Activated naive CD8-positive, alpha-beta T cell treated with anti-CD3 and anti-CD28 coated beads for 36 hours (primary cell): ENCODE results near the gene IKBIP. TPM values are rescaled to one million over a fixed set of nuclear protein-coding genes. Genes with fewer than 3 reads are reported as not detected.
A peak's percentile ranks its signal among the peaks of the same experiment; 100 is the strongest.
"Not testable (repeated sequence)": the region's sequence is repeated elsewhere in the genome, so short reads cannot be mapped to it uniquely, and the experiment has no call there.

Experiments used
- DNase-seq: peaks from one replicate; pipeline ENCODE4 v3.0.0; 2021
- H3K27ac Mint-ChIP-seq: one replicate; pipeline ENCODE4 v1.8.0; 2022; ENCODE audit warnings: mild to moderate bottlenecking, moderate library complexity, mixed read lengths
- H3K27me3 Mint-ChIP-seq: one replicate; pipeline ENCODE4 v1.8.0; 2022; ENCODE audit warnings: mild to moderate bottlenecking, mixed read lengths
- H3K36me3 Mint-ChIP-seq: one replicate; pipeline ENCODE4 v1.8.0; 2021; ENCODE audit warnings: mild to moderate bottlenecking, mixed read lengths
- H3K4me1 Mint-ChIP-seq: one replicate; pipeline ENCODE4 v1.8.0; 2021; ENCODE audit warnings: mixed read lengths
- H3K4me3 Mint-ChIP-seq: one replicate; pipeline ENCODE4 v1.8.0; 2022; ENCODE audit warnings: mild to moderate bottlenecking, moderate library complexity, mixed read lengths
- H3K9me3 Mint-ChIP-seq: one replicate; pipeline ENCODE4 v1.8.0; 2022; ENCODE audit warnings: mixed read lengths
- total RNA-seq, 2 experiments: library from RNA; stranded (reverse); gene quantifications; one replicate each; pipeline ENCODE4 v1.2.3, GENCODE V29; 2021

IKBIP gene
- total RNA-seq, 2 experiments from 2014 or later, result 25.8 to 26.8 TPM

DNA sequence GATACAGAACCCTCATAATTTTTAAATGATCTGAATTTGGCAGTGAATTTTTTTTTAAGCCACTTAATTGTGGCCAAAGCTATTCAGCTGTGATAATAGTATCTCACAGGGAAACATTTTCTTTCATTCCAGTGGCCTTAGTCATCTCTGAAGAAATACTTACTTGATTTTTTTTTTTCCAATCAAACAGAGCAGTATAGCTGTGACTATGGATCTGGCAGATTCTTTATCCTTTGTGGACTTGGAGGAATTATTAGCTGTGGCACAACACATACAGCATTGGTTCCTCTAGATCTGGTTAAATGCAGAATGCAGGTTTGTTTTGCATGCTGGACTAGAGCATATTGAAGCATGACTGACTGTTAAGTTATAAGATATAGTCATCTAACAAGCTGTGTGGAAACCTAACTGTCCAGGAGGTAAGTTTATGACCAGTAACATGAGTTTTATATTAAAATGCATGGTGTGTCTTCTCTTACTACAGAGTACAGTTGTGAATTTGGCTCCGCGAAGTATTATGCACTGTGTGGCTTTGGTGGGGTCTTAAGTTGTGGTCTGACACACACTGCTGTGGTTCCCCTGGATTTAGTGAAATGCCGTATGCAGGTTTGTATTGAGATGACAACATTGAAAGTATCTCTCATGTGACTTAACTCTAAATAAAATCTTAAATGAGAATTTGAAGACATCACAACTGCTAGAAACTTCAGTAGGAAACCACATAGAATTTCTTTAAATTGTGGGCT is 49.2 kb downstream of the IKBIP start:
- Mint-ChIP-seq H3K9me3 (no peaks in the 10 kb centered on the region), H3K4me3 (peak overlapping the region; percentile 98), H3K27ac (peak overlapping the region; percentile 97), H3K4me1 (peaks cover 23% of the 10 kb centered on the region), H3K36me3 (peaks cover 52% of the 10 kb centered on the region), H3K27me3 (no peaks in the 10 kb centered on the region)
- DNase-seq, result peak; percentile 29

DNA sequence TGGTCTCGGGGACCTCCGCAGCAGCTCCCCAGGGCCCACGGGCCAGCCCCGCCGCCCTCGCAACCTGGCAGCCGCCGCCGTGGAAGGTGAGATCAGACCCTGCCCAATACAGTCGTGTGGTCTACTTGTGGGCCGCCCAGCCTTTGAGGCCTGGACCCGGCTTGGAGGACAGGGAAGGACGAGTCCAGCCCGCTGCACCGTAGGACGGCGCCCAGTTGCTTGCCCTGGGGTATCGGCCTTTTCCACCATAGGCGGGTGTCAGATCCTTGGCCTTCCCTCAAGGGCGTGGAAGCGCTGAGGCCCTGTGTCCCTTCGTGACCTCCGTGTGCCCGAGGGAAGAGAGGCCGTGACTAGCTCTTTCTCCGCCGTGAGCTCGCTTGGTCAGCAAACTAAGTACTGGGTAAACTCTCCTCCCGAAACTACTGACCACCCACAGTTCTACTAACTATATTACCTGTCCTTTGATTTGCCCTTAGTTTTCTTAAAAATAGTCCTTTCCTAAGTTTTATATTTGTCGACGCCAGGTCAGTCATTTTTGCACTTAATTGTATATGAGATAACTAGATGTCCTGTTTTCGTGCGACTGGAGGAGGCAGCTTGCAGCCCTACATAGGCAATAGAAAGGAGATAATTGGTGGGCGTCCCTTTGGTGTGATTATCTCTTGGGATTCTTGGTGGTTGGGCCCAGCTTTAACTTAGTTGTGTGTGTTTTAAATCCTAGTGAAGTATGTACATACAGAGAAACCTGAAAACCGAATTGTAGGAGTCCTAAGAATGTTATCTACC is 50.3 kb downstream of the IKBIP start:
- Mint-ChIP-seq H3K9me3 (no peaks in the 10 kb centered on the region), H3K4me1 (peaks cover 23% of the 10 kb centered on the region), H3K27me3 (no peaks in the 10 kb centered on the region), H3K27ac (peak overlapping the region; percentile 97), H3K36me3 (peaks cover 45% of the 10 kb centered on the region), H3K4me3 (peak overlapping the region; percentile 98)
- peak; percentile 24 for DNase-seq

- Mint-ChIP-seq H3K36me3 (peaks cover 40% of the 10 kb centered on the region), H3K9me3 (no peaks in the 10 kb centered on the region), H3K27me3 (no peaks in the 10 kb centered on the region), H3K4me1 (peaks cover 23% of the 10 kb centered on the region), H3K27ac (peak within 1 kb of the TSS; percentile 97), H3K4me3 (peak within 1 kb of the TSS; percentile 98)
- DNase-seq, result peak; percentile 92
Observed at GRCh38 chr12:98593351-98594049, 51.1 kb downstream of the IKBIP start, which contains the start of gene SLC25A3. SLC25A3 (plus strand) TSS chr12:98593686; CDS start chr12:98593979, 293 bp downstream.

- peaks cover 36% of the 10 kb centered on the region for H3K36me3 Mint-ChIP-seq
- no peak for DNase-seq
- H3K4me1 Mint-ChIP-seq, result peaks cover 20% of the 10 kb centered on the region
- H3K27ac Mint-ChIP-seq, result peak overlapping the region; percentile 97
- H3K9me3 Mint-ChIP-seq, result no peaks in the 10 kb centered on the region
- H3K27me3 Mint-ChIP-seq, result no peaks in the 10 kb centered on the region
- H3K4me3 Mint-ChIP-seq, result peak overlapping the region; percentile 98
Observed at GRCh38 chr12:98592825-98593322, 51.7 kb downstream of the IKBIP start.

- H3K27me3 Mint-ChIP-seq, result no peaks in the 10 kb centered on the region
- DNase-seq, result no peak
- no peak overlapping the region for H3K4me3 Mint-ChIP-seq
- H3K27ac Mint-ChIP-seq, result no peak overlapping the region
- H3K9me3 Mint-ChIP-seq, result no peaks in the 10 kb centered on the region
- H3K36me3 Mint-ChIP-seq, result peaks cover 24% of the 10 kb centered on the region
- H3K4me1 Mint-ChIP-seq, result peaks cover 10% of the 10 kb centered on the region
Observed at GRCh38 chr12:98591209-98591608, 53.4 kb downstream of the IKBIP start.

DNA sequence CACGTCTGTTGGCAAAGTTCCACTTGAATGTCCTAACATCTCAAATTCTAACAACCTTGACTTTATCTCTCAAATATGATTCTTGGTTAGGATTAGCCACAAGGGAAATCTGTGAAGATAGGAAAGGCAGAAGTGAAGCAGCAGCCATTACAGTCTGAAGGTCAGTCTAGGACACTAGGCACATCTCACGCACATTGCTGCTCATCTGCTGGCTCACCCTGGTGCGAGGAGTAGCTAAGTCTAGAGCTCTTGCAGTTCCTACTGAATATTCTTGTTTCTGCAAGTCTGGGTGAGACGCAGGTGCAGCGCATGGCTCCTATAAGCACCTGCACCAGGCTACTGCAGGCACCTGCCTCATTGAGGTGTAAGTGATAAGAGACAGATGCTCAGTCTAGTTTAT is 57.5 kb downstream of the IKBIP start:
- no peaks in the 10 kb centered on the region for H3K9me3 Mint-ChIP-seq
- no peak for DNase-seq
- no peaks in the 10 kb centered on the region for H3K27me3 Mint-ChIP-seq
- no peak overlapping the region for H3K4me3 Mint-ChIP-seq
- no peak overlapping the region for H3K27ac Mint-ChIP-seq
- no peaks in the 10 kb centered on the region for H3K4me1 Mint-ChIP-seq
- no peaks in the 10 kb centered on the region for H3K36me3 Mint-ChIP-seq

GRCh38 chr12:98582093-98582492 is 62.5 kb downstream of the IKBIP start:
- no peaks in the 10 kb centered on the region for H3K9me3 Mint-ChIP-seq
- no peak overlapping the region for H3K4me3 Mint-ChIP-seq
- H3K27me3 Mint-ChIP-seq, result no peaks in the 10 kb centered on the region
- no peaks in the 10 kb centered on the region for H3K4me1 Mint-ChIP-seq
- no peaks in the 10 kb centered on the region for H3K36me3 Mint-ChIP-seq
- DNase-seq, result no peak
- H3K27ac Mint-ChIP-seq, result no peak overlapping the region

DNA sequence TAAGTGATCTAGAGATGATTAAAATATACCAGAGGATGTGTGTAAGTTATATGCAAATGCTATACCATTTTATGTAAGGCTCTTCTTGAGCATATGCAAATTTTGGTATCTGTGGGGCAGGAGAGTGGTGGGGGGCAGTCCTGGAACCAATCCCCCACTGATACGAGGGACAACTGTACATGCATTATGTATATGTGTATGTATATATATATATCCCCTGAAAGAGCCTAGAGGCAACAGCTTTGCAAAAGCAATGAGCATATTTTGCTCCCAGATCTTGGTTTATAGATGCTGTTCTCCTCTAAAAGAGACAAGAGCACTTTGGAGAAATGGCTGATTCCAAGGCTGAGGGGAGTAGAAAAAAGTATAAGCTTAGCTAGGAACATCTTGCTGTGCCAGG is 63.5 kb downstream of the IKBIP start:
- no peaks in the 10 kb centered on the region for H3K4me1 Mint-ChIP-seq
- no peak for DNase-seq
- H3K36me3 Mint-ChIP-seq, result no peaks in the 10 kb centered on the region
- H3K27me3 Mint-ChIP-seq, result no peaks in the 10 kb centered on the region
- H3K9me3 Mint-ChIP-seq, result no peaks in the 10 kb centered on the region
- H3K4me3 Mint-ChIP-seq, result no peak overlapping the region
- no peak overlapping the region for H3K27ac Mint-ChIP-seq

GRCh38 chr12:98580695-98581094 is 63.9 kb downstream of the IKBIP start:
- Mint-ChIP-seq H3K4me3 (no peak overlapping the region), H3K27ac (no peak overlapping the region), H3K4me1 (no peaks in the 10 kb centered on the region), H3K27me3 (no peaks in the 10 kb centered on the region), H3K9me3 (no peaks in the 10 kb centered on the region), H3K36me3 (no peaks in the 10 kb centered on the region)
- no peak for DNase-seq

GRCh38 chr12:98579835-98580234 is 64.8 kb downstream of the IKBIP start:
- no peak overlapping the region for H3K4me3 Mint-ChIP-seq
- H3K27ac Mint-ChIP-seq, result no peak overlapping the region
- no peaks in the 10 kb centered on the region for H3K27me3 Mint-ChIP-seq
- DNase-seq, result no peak
- H3K36me3 Mint-ChIP-seq, result no peaks in the 10 kb centered on the region
- no peaks in the 10 kb centered on the region for H3K9me3 Mint-ChIP-seq
- no peaks in the 10 kb centered on the region for H3K4me1 Mint-ChIP-seq

DNA sequence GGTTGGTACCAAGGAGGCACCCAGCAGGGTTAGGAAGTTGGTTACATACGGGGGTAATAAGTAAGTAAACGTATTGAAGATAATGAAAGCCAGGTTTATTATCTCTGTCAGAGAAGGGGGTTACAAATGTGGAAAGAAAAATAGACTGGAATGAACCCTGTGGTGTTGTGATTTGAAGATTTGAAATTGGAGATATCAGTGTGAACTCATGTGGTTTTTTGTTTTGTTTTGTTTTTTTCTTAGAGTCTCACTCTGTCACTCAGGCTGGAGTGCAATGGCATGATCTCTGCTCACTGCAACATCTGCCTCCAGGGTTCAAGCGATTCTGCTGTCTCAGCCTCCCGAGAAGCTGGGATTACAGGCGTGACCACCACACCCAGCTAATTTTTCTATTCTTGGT is 65.2 kb downstream of the IKBIP start:
- no peaks in the 10 kb centered on the region for H3K36me3 Mint-ChIP-seq
- no peak overlapping the region for H3K4me3 Mint-ChIP-seq
- H3K4me1 Mint-ChIP-seq, result no peaks in the 10 kb centered on the region
- no peaks in the 10 kb centered on the region for H3K27me3 Mint-ChIP-seq
- no peak overlapping the region for H3K27ac Mint-ChIP-seq
- H3K9me3 Mint-ChIP-seq, result no peaks in the 10 kb centered on the region
- DNase-seq, result no peak

GRCh38 chr12:98578821-98579220 is 65.8 kb downstream of the IKBIP start:
- Mint-ChIP-seq H3K9me3 (no peaks in the 10 kb centered on the region), H3K36me3 (no peaks in the 10 kb centered on the region), H3K4me1 (no peaks in the 10 kb centered on the region), H3K27ac (no peak overlapping the region), H3K4me3 (no peak overlapping the region), H3K27me3 (no peaks in the 10 kb centered on the region)
- DNase-seq, result no peak

GRCh38 chr12:98578392-98578791 is 66.2 kb downstream of the IKBIP start:
- Mint-ChIP-seq H3K36me3 (no peaks in the 10 kb centered on the region), H3K27ac (no peak overlapping the region), H3K4me3 (no peak overlapping the region), H3K9me3 (no peaks in the 10 kb centered on the region), H3K27me3 (no peaks in the 10 kb centered on the region), H3K4me1 (no peaks in the 10 kb centered on the region)
- DNase-seq, result no peak

GRCh38 chr12:98576795-98577194 is 67.8 kb downstream of the IKBIP start:
- not testable (repeated sequence) for H3K4me3 Mint-ChIP-seq, H3K9me3 Mint-ChIP-seq, H3K36me3 Mint-ChIP-seq, H3K4me1 Mint-ChIP-seq, H3K27me3 Mint-ChIP-seq, H3K27ac Mint-ChIP-seq, DNase-seq

DNA sequence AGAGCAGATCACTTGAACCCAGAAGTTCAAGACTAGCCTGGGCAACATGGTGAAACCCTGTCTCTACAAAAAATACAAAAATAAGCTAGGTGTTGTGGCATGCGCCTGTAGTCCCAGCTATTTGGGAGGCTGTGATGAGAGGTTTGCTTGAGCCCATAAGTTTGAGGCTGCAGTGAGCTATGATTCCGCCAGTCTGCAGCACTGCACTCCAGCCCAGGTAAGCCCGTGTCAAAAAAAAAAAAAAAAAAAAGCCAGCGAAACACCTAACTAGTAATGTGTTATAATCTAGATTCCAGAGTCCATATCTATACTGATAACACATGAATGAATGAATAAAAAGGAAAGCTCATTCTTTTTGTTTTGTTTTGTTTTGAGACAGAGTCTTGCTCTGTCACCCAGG is 69.6 kb downstream of the IKBIP start:
- no peak overlapping the region for H3K27ac Mint-ChIP-seq
- no peak for DNase-seq
- no peaks in the 10 kb centered on the region for H3K27me3 Mint-ChIP-seq
- no peaks in the 10 kb centered on the region for H3K36me3 Mint-ChIP-seq
- H3K4me1 Mint-ChIP-seq, result no peaks in the 10 kb centered on the region
- H3K9me3 Mint-ChIP-seq, result no peaks in the 10 kb centered on the region
- no peak overlapping the region for H3K4me3 Mint-ChIP-seq
